C4-2B (cell line): ENCODE results near the gene BSPRY.

Experiments used
- H3K27ac ChIP-seq: fragments of 450-650 bp; 2 replicates; pipeline ENCODE4 v1.5.1; 2017
- CTCF ChIP-seq: fragments of 450-650 bp; conservative IDR thresholded peaks from 2 replicates; pipeline ENCODE4 v1.5.1; 2017; ENCODE audit warnings: mild to moderate bottlenecking
- ZFX ChIP-seq: fragments of 450-650 bp; IDR thresholded peaks from 2 replicates; pipeline ENCODE4 v1.6.1; 2017

BSPRY gene

GRCh38 chr9:113309204-113309813 lies 40.0 kb upstream of the BSPRY start:
- TF ChIP-seq ZFX = no peak
- TF ChIP-seq CTCF = peak; percentile 89
- no peak overlapping the region for H3K27ac ChIP-seq

- TF ChIP-seq CTCF = no peak
- no peak for TF ChIP-seq ZFX
- no peak overlapping the region for H3K27ac ChIP-seq
Measured at GRCh38 chr9:113310538-113310937, 38.8 kb upstream of the BSPRY start.

- TF ChIP-seq ZFX (no peak), CTCF (no peak)
- no peak overlapping the region for H3K27ac ChIP-seq
Measured at GRCh38 chr9:113311961-113312360, 37.4 kb upstream of the BSPRY start.

GRCh38 chr9:113313261-113313660 lies 36.1 kb upstream of the BSPRY start:
- TF ChIP-seq CTCF = no peak
- TF ChIP-seq ZFX = no peak
- no peak overlapping the region for H3K27ac ChIP-seq

GRCh38 chr9:113315231-113315630 lies 34.1 kb upstream of the BSPRY start:
- no peak overlapping the region for H3K27ac ChIP-seq
- TF ChIP-seq CTCF (no peak), ZFX (no peak)

GRCh38 chr9:113316030-113316429 lies 33.3 kb upstream of the BSPRY start:
- H3K27ac ChIP-seq = no peak overlapping the region
- TF ChIP-seq CTCF = no peak
- no peak for TF ChIP-seq ZFX

- no peak for TF ChIP-seq ZFX
- TF ChIP-seq CTCF = no peak; the same call in 1 of the 2 replicates
- no peak overlapping the region for H3K27ac ChIP-seq
Measured at GRCh38 chr9:113317777-113318176, 31.6 kb upstream of the BSPRY start.
